LNCaP clone FGC (cell line): ENCODE data around the gene RBBP5.

ENCODE experiments used
- DNase-seq: peaks from one replicate; pipeline ENCODE4 v3.0.0-alpha.2; 2011; ENCODE audit warnings: low read depth
- H3K4me3 ChIP-seq: 2 replicates; pipeline ENCODE4 v1.5.1; 2011; ENCODE audit warnings: mild to moderate bottlenecking, low read depth, low read length, control low read depth
- CTCF ChIP-seq: IDR thresholded peaks from 2 replicates; pipeline ENCODE4 v1.5.1; 2012; ENCODE audit warnings: mild to moderate bottlenecking; ENCODE audit not compliant: control insufficient read depth, insufficient read depth; ENCODE audit errors: extremely low read depth

RBBP5 gene

DNA sequence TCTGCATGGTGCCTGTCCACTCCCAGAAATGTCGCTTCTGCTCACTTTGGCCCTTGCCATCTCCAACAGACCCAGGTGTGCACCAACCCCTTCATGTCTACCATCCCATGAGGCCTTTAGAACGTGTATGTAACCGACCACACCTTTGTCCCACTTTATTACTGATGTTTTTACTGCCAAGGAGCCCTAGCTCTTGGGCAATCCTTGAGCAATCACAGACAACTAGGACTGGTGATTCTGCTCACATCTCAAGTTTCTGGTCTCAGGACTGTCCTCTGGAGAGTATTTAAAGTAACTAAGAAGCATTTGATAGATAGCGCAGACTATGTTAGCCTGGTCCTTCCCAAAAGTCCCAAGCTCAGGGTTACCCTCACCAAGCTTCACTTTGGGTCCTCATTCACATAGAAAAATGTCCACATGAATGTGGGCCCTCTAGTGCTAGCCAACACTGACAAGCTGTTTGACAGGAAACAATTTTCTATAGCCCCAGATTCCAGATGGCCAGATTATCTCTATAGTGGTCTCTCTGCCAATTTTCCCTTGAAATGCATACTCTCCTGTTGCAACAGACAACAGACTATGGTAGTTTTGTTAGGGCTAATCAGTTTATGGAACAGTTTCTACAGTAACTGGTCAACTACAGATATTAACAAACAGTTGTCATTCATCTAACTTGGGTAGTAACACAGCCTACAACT, 30.6 kb downstream of the RBBP5 start:
- DNase-seq, result no peak
- no peak for TF ChIP-seq CTCF
- no peak overlapping the region for H3K4me3 ChIP-seq

- DNase-seq, result no peak
- TF ChIP-seq CTCF, result no peak
- no peak overlapping the region for H3K4me3 ChIP-seq
Measured at GRCh38 chr1:205088341-205088740, 33.4 kb downstream of the RBBP5 start.

DNA sequence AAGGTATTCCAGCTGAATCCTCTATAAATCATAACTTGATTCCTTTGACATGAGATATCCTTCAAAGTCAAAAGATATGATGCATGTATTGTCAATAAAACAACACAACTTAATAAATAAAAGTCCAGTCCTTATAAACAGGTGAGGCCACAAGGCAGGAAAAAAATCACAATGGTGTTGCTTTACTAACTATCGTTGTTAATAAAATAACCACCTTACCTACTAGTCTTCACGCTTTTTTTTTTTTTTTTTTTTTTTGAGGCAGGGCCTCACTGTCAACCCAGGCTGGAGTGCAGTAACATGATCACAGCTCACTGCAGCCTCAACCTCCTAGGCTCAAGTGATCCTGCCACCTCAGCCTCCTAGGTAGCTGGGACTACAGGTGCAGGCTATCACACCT, 37.4 kb downstream of the RBBP5 start, which contains the start of gene TMEM81:
TSS of gene TMEM81 (minus strand) at position 101 of the 400 bp plus-strand sequence. CDS start 140 bp downstream, outside the sequence.
- no peak for DNase-seq
- TF ChIP-seq CTCF, result no peak
- H3K4me3 ChIP-seq, result no peak within 1 kb of the TSS

- no peak for DNase-seq
- no peak overlapping the region for H3K4me3 ChIP-seq
- TF ChIP-seq CTCF, result no peak
Measured at GRCh38 chr1:205082431-205082830, 39.3 kb downstream of the RBBP5 start.

DNA sequence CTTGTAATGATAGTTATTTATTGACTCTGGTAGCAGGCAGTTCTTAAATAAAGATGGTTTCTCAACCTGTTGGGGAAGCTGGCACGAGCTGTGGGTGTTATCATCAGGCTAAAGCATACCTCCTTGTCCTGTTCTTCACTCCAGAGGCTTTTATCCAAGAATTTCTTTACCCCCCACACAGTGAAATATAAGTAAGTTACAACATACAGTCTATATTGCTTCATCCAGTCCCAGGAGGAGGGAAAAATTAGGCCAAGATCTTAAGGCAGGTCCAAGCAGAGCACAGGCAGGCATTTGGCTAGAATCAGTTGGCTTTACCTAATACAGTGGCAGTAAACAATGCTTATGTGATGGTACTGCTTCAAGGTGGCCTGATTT, 43.9 kb downstream of the RBBP5 start:
- DNase-seq, result no peak
- no peak for TF ChIP-seq CTCF
- H3K4me3 ChIP-seq, result no peak overlapping the region

DNA sequence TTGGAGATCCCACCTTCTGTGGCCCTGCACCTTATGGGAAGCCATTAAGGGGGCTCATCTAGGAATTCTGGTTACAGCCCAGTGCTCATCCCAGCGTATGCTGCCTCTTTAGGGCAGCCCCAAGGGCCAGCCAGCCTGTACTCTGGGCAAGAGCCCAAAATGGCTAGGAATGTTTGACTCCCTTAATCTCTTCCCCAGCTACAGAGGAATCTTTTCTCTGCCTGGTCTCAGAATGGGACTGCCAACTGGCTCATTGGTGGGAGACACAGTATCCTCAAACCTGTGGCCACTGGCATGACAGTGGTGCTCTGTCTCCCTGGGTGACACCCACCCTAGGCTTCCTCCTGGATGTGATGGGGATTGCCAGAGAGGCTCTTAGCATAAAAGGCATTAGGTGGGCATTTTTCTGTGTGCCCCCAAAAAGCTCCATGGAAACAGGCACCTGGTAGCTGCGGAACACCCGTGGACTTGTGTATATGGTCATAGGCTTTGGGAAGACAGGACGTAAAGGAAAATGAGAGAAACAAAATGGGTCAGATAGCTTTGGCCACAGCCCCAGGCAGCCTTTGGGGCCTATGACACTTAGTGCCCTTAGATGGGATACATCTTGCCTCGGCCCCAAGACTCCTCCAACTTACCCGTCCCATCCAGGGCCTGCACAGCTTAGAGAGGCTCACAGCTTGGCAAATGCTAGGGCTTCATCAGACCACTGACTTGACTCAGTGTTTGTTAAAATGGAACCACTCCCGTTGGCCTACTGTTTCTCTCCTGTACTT, 44.4 kb downstream of the RBBP5 start:
- no peak for DNase-seq
- H3K4me3 ChIP-seq, result no peak overlapping the region
- no peak for TF ChIP-seq CTCF

DNA sequence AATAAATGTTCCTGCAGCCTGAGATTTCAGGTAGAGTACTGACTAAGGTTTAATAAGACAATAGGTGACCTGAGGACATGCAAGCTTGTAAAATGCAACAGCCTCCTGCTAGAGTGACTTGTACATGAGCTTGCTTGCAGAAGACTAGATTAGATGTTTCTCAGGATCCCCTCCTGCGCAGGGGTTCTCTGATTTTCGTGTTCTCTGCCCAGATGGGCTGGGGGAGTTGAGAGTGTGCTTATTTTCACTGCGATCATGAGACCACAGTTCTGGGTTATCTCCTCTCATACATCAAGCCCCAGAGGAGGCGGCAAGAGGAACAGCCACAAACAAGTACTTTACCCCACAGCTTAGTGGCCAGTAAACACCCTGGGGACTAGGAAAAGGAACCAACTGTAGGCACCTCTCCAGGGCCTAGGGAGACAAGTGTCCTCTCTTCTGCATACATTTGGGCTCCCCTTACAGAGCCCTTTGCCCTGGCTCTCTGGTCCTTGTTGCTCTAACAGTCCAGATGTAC, 45.5 kb downstream of the RBBP5 start:
- DNase-seq, result peak; percentile 59
- no peak for TF ChIP-seq CTCF
- no peak overlapping the region for H3K4me3 ChIP-seq
